Heart left ventricle (tissue), 16 donors: ENCODE data around the gene STK17B. TPM values are rescaled to one million over a fixed set of nuclear protein-coding genes. Genes with fewer than 3 reads are reported as not detected.

Experiments used
- ATAC-seq, 4 donors: fragments of 200-7000 bp; cut with Tn5 transposase; one replicate each; pipeline ENCODE4 v1.9.1; 2020 to 2022; ENCODE audit warnings: moderate library complexity in 4 of 4, mild to moderate bottlenecking in 3 of 4, moderate number of reproducible peaks in 1 of 4
- DNase-seq, 5 donors: peaks; one replicate each; pipeline ENCODE4 v3.0.0-alpha.2; 2020
- H3K27ac ChIP-seq, 12 donors: fragments of 200-600 bp; sonication (generic) in 4 of 12; one replicate each; pipeline versions ENCODE4 v1.5.0 to v1.8.0; 2016 to 2022; ENCODE audit warnings: mild to moderate bottlenecking in 2 of 12
- H3K27me3 ChIP-seq, 9 donors: fragments of 200-600 bp; sonication (generic) in 2 of 9; one replicate each; pipeline versions ENCODE4 v1.5.1 to v1.8.0; 2016 to 2022; ENCODE audit warnings: mild to moderate bottlenecking in 3 of 9
- H3K36me3 ChIP-seq, 9 donors: fragments of 200-600 bp; sonication (generic) in 2 of 9; one replicate each; pipeline versions ENCODE4 v1.5.0 to v1.8.0; 2018 to 2022; ENCODE audit warnings: mild to moderate bottlenecking in 2 of 9
- H3K4me1 ChIP-seq, 12 donors: fragments of 200-600 bp; sonication (generic) in 4 of 12; one replicate each; pipeline versions ENCODE4 v1.5.0 to v1.8.0; 2016 to 2022; ENCODE audit warnings: mild to moderate bottlenecking in 3 of 12
- H3K4me3 ChIP-seq, 12 donors: fragments of 200-600 bp; sonication (generic) in 4 of 12; one replicate each; pipeline versions ENCODE4 v1.5.0 to v1.8.0; 2017 to 2022; ENCODE audit warnings: mild to moderate bottlenecking in 9 of 12, moderate library complexity in 4 of 12
- H3K9me3 ChIP-seq, 12 donors: fragments of 200-600 bp; sonication (generic) in 4 of 12; one replicate each; pipeline versions ENCODE4 v1.5.0 to v1.8.0; 2016 to 2022; ENCODE audit warnings: mild to moderate bottlenecking in 1 of 12
- POLR2A ChIP-seq, 2 donors: fragments of 450-650 bp; IDR thresholded peaks; one replicate each; pipeline ENCODE4 v1.6.1; 2017; ENCODE audit warnings: antibody characterized with exemption in 2 of 2, mild to moderate bottlenecking in 2 of 2, moderate library complexity in 2 of 2
- WGBS, 4 donors: extraction: QIAGEN DNeasy Blood & Tissue Kit in 2 of 4; methylation state at CpG; one replicate each; pipeline versions ENCODE4 v1.1.5 to v1.1.7; 2013 to 2018; 5-methylcytosine and 5-hydroxymethylcytosine counted together
- intact Hi-C, 10 donors: fragments of 100-400 bp; cut with DNase I; formaldehyde crosslinking; loops; one replicate each; pipeline versions ENCODE4 v1.11.1 to v1.14.2; 2022
- polyA plus RNA-seq, 2 donors: library from polyadenylated mRNA; stranded (reverse); fragments of 200-250 nt; gene quantifications; one replicate each; pipeline ENCODE4 v1.2.3, GENCODE V29; 2013
- total RNA-seq, 9 donors: library from RNA; depleted of rRNA in 2 of 9; stranded (reverse); fragments of >200 nt in 2 of 9; fragmentation: NEBNext Ultra II Directional in 3 of 9; extraction: Animal tissue kit (Norgen Biotek cat#: 25700) in 3 of 9; gene quantifications; one replicate each; pipeline versions ENCODE4 v1.1.0 to v1.2.4, GENCODE V29; 2016 to 2023
- TF ChIP-seq, protein P1 (sequence below), 12 donors: fragments of 200-600 bp; sonication (generic) in 4 of 12; IDR thresholded peaks; one replicate each; pipeline versions ENCODE4 v1.5.0 to v1.8.0; 2018 to 2022; ENCODE audit warnings: antibody characterized with exemption in 12 of 12, mild to moderate bottlenecking in 5 of 12
- donor health status: ischemic (EF 13 %, LVEDD 7.1; RV severe dilation, severe dysfunction).
- donor health status: healthy with polysubstance abuse.
- donor health status: DM: no; HTN: yes; CAD: no.
- donor health status: DM: no; HTN: no; CAD: no.
- donor health status: ischemic (EF 25% LVEDD 6.9; RV normal size, moderate dysfunction).
- donor health status: ischemic (EF 25% LVEDD 5.7; RV mildly dilated, moderate dysfunction).
- donor health status: healthy.
- donor health status: DM: yes; HTN: yes; CAD: no.
- donor health status: ischemic (EF 35%, LVEDD 5.7; RV mildly dilated, moderate dysfunction).
- donor health status: nonischemic (EF 11% LVEDD 7.7; RV severe dilation, severe dysfunction).
- donor health status: DM: yes; HTN: yes; CAD: no.
- donor health status: PGD.
- donor health status: ischemic (EF 29% LVEDD 5.4; RV normal size, mild dysfunction).
- donor health status: nonischemic (EF 23%, LVEDD 6.1; RV moderate dilation, normal function).

STK17B gene
- total and polyA plus RNA-seq, 11 donors, result 1.4 to 24.4 (median 4.5) TPM

DNA sequence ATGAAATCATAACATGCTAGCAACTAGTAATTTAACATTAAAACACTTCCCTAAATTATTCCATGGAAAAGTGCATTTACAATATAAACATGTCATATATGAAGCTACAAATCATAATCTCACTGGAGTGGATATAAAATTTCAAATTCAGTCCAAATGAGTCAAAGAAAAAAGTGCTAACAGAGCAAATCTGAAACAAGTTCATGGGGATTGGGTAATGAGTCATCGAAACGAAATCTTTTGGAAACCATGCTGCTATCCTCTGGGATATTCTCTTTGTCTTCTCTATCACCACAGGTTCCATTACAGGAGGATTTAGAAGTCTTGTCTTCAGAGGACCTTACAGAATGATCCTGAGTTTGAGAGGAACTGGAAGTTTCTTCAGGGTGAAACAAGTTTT lies 34.1 kb downstream of the STK17B start:
- ATAC-seq, result no peak
- DNase-seq, result no peak
- Histone ChIP-seq H3K4me3 (no peak overlapping the region), H3K9me3 (peaks cover 0 to 29% (median 11%) of the 10 kb centered on the region in 12 donors), H3K4me1 (no peaks in the 10 kb centered on the region), H3K27ac (peak overlapping the region in 1 of 12 donors; percentile 16), H3K27me3 (no peaks in the 10 kb centered on the region), H3K36me3 (peaks cover 0 to 86% (median 60%) of the 10 kb centered on the region in 9 donors)
- intact Hi-C loops, result no loop called here
- no peak for TF ChIP-seq POLR2A (IDR thresholded peaks at IDR 0.05)
- TF ChIP-seq, protein P1, sequence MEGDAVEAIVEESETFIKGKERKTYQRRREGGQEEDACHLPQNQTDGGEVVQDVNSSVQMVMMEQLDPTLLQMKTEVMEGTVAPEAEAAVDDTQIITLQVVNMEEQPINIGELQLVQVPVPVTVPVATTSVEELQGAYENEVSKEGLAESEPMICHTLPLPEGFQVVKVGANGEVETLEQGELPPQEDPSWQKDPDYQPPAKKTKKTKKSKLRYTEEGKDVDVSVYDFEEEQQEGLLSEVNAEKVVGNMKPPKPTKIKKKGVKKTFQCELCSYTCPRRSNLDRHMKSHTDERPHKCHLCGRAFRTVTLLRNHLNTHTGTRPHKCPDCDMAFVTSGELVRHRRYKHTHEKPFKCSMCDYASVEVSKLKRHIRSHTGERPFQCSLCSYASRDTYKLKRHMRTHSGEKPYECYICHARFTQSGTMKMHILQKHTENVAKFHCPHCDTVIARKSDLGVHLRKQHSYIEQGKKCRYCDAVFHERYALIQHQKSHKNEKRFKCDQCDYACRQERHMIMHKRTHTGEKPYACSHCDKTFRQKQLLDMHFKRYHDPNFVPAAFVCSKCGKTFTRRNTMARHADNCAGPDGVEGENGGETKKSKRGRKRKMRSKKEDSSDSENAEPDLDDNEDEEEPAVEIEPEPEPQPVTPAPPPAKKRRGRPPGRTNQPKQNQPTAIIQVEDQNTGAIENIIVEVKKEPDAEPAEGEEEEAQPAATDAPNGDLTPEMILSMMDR (IDR thresholded peaks at IDR 0.05), result no peak
- WGBS, 4 donors, result 91 to 98% (median 96%) methylated on average over 2 of the region's 2 CpGs

DNA sequence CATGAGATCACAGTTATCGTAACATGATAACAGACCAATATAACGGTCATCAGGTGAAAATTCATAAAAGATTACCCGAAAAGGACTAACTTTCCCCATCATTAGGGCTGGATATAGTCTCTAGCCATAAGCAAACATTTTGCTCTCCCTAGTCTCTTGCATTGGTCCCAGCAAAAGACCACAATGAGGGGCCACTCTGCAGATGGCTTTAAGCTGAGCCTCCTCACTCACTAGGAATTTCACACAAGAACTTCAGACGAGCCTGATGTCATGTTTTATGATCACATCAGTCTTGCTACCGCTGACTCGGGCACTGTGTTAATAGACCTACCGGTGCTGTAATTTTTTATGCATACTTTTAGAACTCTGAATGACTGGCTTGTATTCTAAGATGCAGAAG lies 35.2 kb downstream of the STK17B start:
- H3K27ac ChIP-seq, result no peak overlapping the region
- H3K4me3 ChIP-seq, result no peak overlapping the region
- intact Hi-C loops, result no loop called here
- WGBS, 4 donors, result 93 to 96% (median 94%) methylated on average over 7 of the region's 7 CpGs
- H3K27me3 ChIP-seq, result no peaks in the 10 kb centered on the region
- TF ChIP-seq, protein P1 (IDR thresholded peaks at IDR 0.05), result no peak
- TF ChIP-seq POLR2A (IDR thresholded peaks at IDR 0.05), result no peak
- DNase-seq, result no peak
- no peaks in the 10 kb centered on the region for H3K4me1 ChIP-seq
- H3K36me3 ChIP-seq, result peaks cover 0 to 76% (median 53%) of the 10 kb centered on the region in 9 donors
- no peak for ATAC-seq
- peaks cover 0 to 40% (median 21%) of the 10 kb centered on the region in 12 donors for H3K9me3 ChIP-seq

DNA sequence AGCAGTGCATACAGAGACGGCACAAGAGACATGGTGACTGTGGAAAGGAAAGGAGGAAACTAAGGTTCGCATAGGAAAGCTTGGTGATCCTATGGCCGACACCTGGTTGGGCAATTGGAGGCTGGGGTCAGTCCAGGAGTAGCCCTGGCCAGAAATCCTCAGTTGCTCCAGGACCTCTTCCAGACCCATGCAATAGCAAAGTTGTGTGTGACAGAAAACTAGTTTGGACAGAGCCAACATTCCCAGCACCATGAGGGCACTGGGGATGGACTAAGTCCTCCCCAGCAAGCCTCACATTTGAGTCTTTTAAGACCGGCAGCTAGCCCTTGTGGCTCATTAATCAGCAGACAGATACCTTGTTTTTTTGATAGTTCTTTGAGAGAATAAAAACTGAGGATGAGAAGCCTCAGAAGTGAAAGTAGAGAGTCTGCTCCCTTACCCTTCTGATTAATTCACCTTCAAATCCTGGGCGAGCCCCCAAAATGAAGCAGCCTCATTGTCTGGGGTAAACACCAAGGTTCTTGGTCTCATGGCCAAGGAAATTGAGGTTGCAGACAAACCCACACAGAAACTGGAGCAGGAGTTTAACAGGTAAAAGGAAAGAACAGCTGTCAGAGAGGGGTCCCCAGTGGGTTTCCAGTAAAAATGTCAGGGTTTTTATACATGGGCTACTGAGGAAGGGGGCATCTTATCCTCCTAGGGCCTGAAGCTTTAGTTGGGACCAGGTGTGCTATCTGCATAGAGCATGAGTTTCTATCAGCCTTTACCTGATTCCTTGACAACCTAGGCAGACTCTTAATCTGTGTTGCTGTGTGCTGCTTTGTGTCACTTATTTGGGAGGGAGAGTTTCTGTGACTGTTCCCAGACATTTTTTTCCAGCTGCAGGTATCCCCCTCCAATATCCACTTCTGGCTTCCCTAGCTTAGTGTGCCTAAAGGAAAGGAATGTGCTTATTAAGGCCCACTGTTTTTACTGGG lies 39.1 kb downstream of the STK17B start:
- Histone ChIP-seq H3K27ac (no peak overlapping the region), H3K27me3 (no peaks in the 10 kb centered on the region), H3K4me1 (no peaks in the 10 kb centered on the region), H3K4me3 (no peak overlapping the region), H3K9me3 (peaks cover 4 to 65% (median 34%) of the 10 kb centered on the region in 12 donors), H3K36me3 (peaks cover 0 to 36% (median 14%) of the 10 kb centered on the region in 9 donors)
- WGBS, 4 donors, result 70 to 84% (median 79%) methylated on average over 5 of the region's 5 CpGs
- no peak for ATAC-seq
- TF ChIP-seq, protein P1 (IDR thresholded peaks at IDR 0.05), result no peak
- TF ChIP-seq POLR2A (IDR thresholded peaks at IDR 0.05), result no peak
- peak in 1 of 5 donors; percentile 28 for DNase-seq
- intact Hi-C loops, result no loop called here

DNA sequence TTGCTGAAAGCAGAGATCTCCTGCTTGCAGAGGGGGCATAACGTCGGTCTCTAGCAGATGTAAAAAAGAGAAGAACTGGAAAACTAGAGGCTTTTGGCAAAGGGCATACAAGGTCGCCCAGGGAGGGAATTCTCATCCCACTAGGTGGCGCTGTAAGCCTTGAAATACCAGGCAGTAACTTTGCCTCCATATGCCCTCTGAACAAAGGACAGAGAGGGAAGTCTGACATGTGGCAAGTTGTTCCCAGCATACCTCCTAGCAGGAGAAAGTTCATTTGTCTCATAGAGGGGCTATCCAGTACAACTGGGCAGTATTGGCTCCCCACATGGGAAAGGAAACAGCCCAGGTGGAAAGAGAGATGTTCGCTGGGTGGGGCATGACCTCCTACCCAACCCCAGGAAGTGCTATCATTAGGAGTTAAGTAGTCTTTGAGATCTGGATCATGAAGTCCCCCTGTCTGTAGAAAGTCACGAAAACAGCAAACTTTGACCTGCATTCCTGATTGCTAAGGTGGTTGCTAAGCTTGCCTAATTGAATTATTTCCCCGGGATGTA lies 39.9 kb downstream of the STK17B start:
- peaks cover 4 to 65% (median 34%) of the 10 kb centered on the region in 12 donors for H3K9me3 ChIP-seq

More for the DNA sequence above, 39.9 kb downstream of the STK17B start:
- Histone ChIP-seq H3K27ac (no peak overlapping the region), H3K4me1 (no peaks in the 10 kb centered on the region), H3K36me3 (peaks cover 0 to 29% (median 6%) of the 10 kb centered on the region in 9 donors), H3K4me3 (no peak overlapping the region), H3K27me3 (no peaks in the 10 kb centered on the region)
- ATAC-seq (peak in 2 of 4 donors; percentile 31 to 42), DNase-seq (peak in 3 of 5 donors; percentile 19 to 26 (median 25))
- no peak for TF ChIP-seq POLR2A (IDR thresholded peaks at IDR 0.05)
- TF ChIP-seq, protein P1 (IDR thresholded peaks at IDR 0.05), result peak in 10 of 12 donors; percentile 12 to 52 (median 24)
- intact Hi-C loops, result no loop called here
- 68 to 79% (median 72%) methylated on average over 7 of the region's 7 CpGs for WGBS, 4 donors
